ENCODE data around the gene OR2L8.
A peak's percentile ranks its signal among the peaks of the same experiment; 100 is the strongest.

Gene OR2L8, protein sequence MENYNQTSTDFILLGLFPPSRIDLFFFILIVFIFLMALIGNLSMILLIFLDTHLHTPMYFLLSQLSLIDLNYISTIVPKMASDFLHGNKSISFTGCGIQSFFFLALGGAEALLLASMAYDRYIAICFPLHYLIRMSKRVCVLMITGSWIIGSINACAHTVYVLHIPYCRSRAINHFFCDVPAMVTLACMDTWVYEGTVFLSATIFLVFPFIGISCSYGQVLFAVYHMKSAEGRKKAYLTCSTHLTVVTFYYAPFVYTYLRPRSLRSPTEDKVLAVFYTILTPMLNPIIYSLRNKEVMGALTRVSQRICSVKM

DNA sequence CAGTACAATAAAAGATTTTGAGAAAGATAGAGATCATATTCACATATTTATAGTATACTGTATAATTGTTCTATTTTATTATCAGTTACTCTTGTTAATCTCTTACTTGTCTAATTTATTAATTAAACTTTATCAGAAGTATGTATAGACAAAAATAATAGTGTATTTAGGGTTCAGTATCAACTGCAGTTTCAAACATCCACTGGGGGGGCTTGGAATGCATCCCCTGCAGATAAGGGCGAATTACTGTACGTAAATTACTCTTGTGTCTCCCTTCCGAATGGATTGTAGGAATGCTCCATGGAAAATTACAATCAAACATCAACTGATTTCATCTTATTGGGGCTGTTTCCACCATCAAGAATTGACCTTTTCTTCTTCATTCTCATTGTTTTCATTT is at the start of gene OR2L8:
Gene OR2L8 (plus strand): TSS at position 301 of the 400 bp plus-strand sequence. CDS start 0 bp downstream, at position 301.
- no peak for DNase-seq (ENCODE audit: low read depth in 2 of 2)

DNA sequence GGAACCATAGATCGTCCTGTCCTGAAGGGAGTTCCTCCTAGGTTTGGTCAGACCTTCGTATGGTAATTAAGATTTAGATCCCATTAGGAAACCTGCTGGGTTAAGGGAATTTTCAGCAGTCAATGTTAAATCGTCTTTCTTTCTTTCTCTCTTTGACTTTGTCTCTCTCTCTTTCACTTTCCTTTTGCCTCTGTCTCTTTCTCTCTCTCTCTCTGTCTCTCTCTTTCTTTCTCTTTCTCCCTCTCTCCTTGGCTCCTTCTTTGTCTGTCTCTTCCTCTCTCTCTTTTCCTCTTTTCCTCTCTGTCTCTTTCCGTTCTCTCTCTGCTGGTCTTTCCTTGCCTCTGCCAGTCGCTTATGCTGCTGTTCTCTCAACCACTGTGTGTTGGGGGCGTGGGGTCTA is 44.5 kb upstream of the OR2L8 start:
- no peak for DNase-seq (ENCODE audit: low read depth in 2 of 2)

DNA sequence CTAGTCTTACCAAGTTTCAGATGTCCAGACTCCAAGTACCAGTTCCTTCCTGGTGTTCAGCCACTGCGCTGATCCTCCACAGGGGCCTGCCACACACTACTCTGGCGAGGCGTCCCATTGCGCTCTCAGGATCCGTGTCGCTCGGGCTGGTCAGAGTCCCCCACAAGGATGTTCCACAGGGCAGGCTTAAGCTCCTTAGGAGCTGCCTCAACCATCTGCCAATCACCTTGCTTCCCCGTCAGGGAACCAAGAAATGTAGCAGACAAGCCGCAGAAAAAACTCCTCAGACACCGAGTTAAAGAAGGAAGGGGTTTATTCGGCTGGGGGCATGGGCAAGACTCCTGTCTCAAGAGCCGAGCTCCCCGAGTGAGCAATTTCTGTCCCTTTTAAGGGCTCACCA is 43.5 kb upstream of the OR2L8 start:
- DNase-seq (ENCODE audit: low read depth in 2 of 2) = no peak

DNA sequence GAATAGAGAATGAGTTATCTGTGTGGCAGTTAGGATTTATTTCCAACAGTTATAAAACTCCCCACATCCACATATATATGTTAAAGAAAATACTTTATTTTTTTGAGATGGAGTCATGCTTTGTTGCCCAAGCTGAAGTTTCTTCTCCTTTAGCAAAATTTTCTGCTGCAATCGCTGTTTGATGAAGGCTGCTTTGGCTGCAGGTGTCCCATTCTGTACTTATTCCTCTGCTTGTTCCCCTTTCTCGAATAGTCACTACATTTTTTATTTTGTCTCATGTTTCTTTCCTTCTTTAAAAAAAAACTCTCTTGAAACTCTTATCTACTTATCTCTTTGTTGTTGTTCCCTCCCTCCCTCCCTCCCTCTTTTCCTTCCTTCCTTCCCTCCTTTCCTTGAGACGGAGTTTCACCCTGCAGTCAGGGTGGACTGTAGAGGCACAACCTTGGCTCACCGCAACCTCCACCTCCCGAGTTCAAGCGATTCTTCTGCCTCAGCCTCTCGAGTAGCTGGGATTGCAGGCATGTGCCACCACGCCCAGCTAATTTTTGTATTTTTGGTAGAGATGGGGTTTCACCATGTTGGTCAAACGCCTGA is 42.7 kb upstream of the OR2L8 start:
- no peak for DNase-seq (ENCODE audit: low read depth in 2 of 2)

DNA sequence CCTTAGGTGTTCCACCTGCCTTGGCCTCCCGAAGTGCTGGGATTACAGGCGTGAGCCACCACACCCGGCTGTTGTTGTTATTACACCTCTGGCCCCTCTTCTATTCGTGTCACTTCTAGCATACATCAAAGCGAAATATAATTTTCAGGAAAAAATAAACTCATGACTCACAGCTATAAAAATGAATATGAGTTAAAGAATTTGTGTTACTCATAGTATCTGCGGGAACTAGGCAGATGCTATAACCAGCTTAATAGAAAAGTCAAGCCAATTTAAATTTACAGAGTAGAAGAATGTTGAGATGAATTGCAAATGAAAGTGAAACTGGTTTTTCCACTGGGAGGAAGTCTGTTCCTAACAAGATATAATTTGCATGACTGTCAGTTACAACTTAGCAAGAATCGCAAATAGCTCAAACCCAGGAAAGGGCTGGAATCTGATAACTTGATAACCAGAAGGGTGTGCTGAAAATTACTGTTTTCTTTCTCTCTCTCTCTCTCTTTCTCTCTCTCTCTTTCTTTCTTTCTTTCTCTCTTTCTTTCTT is 42.1 kb upstream of the OR2L8 start:
- no peak for DNase-seq (ENCODE audit: low read depth in 2 of 2)

DNA sequence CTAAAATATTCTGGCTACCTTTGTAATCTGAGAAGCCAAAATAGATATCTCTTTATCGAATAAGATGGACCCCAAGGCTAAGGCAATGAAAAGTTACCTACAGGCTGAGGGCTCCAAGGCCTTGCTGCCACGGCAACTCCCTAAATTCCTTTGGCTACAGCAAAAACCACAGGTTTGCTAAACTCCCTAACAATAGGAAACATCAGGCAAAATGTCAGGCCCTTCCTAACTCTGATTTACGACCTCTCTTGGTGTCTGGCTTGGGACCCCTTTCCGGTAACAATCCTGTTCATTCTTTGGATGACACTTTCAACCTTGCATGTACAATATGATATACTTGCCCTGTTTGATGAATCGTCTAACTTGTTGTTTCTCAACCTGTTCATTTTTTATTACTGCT is 39.9 kb upstream of the OR2L8 start:
- no peak for DNase-seq (ENCODE audit: low read depth in 2 of 2)

DNA sequence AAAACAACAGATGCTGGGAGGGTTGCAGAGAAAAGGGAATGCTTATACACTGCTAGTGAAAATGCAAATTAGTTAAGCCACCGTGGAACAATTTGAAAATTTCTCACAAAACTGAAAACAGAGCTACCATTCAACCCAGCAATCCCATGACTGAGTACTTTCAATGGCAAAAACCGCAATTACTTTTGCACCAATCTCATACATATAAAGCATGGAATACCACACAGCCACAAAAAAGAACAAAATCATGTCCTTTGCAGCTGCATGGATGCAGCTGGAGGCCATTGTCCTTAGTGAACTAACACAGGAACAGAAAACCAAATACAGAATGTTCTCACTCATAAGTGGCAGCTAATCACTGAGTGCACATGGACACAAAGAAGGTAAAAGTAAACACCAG is 34.9 kb upstream of the OR2L8 start:
- DNase-seq (ENCODE audit: low read depth in 2 of 2) = no peak

DNA sequence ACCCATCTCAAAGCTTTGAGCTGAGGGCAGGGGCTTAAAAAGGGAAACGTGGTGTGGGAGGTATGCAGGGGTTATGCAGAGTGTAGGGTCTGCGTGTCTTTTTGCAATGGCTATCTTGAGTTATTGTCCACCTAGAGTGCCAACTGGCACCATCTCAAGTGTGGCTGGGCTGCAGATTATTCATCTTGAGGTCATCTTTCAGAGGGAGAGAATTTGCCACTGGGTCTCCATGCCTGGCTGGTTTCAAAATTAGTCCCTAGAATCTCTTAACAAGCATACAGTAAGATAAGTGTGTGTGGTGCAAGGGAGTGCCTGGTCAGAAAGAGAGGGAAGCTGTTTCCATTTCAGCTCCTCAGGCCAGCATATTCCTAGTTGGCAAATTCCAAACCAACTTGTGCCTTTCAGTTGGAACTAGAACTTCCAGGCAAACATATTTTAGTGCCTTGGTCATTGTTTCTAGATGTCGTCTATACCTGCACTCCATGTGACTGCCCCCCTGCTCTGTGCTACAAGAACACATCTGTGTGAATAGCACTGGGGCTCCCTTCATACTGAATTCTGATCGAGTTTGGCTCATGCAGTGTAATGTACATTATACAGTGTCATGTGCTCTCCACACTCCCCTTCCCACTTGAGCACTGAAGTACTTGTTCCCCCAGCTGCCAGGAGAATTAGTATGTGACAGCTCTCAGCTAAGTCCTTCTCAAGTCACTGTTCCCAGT is 33.6 kb upstream of the OR2L8 start:
- no peak for DNase-seq (ENCODE audit: low read depth in 2 of 2)

DNA sequence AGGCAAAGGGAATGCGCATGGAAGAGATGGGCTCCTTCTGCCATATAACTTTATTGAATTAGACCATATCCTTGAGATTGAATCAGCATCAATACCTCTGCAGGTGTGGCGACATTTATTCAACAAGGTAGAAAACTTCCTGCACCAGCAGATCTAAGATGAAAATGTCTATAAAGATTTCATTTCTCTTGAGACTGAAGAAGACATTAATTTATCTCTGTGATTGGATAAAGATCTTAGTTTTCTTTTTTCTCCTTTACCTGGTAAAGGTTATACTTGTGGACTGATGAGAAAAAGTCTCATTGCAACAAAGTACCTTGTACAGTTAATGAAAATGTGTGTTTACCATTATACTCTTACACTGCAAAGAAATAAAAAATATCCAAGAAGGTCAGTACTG is 28.7 kb upstream of the OR2L8 start, which contains the start of gene OR2T8:
Gene OR2T8 (plus strand): TSS at position 301 of the 400 bp plus-strand sequence. CDS start 766 bp downstream, outside the sequence.
- no peak for DNase-seq (ENCODE audit: low read depth in 2 of 2)

DNA sequence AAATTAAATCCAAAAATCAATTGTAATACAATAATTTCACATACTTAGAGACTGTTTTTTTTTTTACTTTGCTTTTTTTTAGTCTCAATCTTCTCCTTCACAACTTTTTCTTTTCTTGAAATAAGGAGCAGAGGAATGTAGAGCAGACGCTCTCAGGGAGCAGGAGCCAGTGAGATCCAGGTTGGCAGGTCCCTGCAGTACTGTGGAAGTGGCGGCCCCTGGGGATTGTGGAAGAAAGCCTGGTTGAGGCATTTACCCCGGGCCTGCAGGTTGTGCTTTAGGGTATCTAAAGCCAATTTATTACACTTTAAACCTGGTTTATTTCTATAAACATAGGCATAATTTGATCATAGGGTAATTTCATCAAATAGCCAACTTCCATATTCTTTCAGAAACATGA is 24.7 kb upstream of the OR2L8 start:
- no peak for DNase-seq (ENCODE audit: low read depth in 2 of 2)

DNA sequence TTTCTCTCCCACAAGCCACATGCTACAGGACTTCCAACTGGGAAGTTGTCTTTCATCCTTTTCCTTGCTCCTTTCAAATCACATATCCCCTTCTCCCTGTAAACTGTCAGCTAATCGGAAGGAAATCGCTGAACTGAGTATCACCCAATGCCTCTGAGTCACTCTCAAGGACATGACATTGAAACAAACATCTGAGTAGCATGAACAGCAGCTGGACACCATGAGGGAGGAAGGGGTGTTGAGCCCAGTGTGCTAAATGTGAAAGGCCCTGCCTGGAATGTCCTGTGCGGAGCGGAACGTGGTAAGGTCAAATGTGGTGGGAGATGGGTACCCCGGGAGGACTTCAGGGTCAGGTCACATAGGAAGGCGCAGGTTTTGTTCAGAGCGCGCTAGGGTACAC is 23.8 kb upstream of the OR2L8 start, which contains the start of gene OR2AJ1:
Gene OR2AJ1 (plus strand): TSS at position 22 of the 400 bp plus-strand sequence. CDS start 8,880 bp downstream, outside the sequence.
- DNase-seq (ENCODE audit: low read depth in 2 of 2) = no peak

DNA sequence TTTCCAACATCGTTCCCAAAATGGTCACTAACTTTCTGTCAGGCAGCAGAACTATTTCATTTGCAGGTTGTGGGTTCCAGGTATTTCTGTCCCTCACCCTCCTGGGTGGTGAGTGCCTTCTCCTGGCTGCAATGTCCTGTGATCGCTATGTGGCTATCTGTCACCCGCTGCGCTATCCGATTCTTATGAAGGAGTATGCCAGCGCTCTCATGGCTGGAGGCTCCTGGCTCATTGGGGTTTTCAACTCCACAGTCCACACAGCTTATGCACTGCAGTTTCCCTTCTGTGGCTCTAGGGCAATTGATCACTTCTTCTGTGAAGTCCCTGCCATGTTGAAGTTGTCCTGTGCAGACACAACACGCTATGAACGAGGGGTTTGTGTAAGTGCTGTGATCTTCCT is 14.7 kb upstream of the OR2L8 start:
- no peak for DNase-seq (ENCODE audit: low read depth in 2 of 2)

DNA sequence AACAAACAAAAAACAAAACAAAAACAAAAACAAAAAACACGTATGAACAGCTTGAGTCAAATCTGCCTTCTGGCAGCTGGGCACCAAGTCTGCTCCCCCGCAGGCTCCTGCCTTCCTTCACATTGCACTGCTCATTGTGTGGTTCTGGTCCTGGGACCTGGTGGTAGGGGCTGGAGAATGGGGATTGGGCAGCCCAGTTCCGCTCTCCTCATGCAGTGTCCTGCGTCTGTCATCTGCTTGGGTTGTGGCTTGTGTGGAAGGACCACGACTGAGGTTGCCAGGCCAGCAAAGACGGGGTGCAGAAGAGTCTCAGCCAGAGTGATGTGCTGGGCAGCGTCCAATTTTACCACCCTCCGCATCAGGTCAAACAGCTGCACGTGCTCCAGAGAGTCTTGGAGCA is 12.9 kb upstream of the OR2L8 start:
- DNase-seq (ENCODE audit: low read depth in 2 of 2) = no peak

DNA sequence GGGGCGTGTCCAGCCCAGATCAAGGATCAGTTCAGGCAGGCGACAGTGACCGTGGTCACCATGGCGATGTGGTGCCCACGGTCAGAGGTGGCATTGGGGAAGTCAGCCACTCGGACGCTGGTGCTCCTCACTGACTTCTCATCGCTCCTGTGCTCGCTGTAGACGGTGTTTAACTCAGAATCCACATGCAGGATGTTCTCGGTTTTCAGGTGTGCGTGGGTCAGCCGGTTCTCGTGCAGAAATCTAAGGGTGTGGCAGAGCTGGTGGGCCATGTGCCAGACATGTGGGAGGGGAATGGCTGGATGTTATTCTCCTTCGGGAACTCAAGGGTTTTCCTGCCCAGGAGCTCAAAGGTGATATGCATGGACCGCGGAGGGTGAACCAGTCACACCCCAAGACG is 12.2 kb upstream of the OR2L8 start:
- no peak for DNase-seq (ENCODE audit: low read depth in 2 of 2)

DNA sequence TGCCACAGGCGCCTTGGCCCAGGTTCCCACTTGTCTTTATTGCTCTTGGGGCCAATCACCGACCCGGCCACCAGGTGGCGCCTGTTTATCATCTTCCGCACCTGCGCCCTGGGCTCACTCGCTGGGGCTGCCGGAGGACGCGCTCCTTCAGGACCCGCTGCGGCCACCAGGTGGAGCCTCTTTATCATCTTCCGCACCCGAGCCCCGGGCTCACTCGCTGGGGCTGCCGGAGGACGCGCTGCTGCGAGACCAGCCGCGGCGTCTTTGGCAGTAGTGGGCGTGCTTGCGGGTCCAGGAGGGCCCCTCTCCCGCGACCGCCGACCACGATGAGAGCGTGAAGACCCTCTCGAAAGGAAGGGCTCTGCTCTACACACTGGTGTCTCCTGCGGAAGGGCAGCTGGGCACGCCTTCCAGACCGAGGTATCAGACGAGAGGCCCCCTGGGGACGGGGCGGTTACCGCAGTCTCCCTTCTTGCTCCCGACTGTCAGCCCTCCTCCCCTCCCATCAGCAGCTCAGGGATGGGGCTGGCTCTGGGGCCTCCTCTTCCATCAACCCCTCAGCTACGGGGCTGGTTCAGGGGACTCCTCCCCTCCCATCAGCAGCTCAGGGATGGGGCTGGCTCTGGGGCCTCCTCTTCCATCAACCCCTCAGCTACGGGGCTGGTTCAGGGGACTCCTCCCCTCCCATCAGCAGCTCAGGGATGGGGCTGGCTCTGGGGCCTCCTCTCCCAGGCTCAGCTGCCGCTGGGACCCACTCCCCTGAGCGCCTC is 11.5 kb upstream of the OR2L8 start:
- peak; percentile 49 to 96 for DNase-seq (ENCODE audit: low read depth in 2 of 2)

DNA sequence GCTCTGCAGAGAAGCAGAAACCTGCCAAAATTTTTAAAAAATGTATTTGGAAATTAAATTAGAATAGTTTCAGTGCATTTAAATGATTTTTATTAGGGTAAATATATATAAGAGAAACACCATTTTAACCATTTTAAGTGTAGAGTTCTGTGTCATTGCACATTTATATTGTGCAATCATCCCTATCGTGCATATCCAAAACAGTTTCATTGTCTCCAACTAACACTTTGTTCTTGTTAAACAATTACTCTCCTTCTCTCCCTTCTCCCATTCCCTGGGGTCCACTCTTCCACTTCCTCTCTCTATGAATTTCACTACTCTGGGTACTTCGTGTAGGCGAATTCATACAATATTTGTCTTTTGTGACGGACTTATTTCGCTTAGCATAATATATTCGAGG is 6.0 kb upstream of the OR2L8 start:
- no peak for DNase-seq (ENCODE audit: low read depth in 2 of 2)

DNA sequence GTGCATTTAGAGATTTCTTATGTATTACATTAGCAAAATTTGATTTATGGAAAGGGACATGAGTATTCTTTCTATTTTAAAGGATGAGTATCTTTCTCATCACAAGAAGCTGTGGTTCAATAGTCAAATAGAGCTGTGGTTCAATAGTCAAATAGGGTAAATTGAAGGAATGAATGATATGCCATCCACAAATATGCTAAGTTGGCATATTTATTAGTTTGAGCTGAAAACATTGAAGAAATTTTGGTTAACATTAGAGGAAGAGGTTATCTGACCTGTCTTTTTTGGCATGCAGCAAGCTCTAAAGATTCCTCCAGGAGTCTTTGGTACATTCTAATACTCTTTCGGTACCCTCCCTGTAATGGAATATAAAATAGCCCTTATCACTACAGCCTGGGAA is 4.8 kb downstream of the OR2L8 start:
- no peak for DNase-seq (ENCODE audit: low read depth in 2 of 2)

DNA sequence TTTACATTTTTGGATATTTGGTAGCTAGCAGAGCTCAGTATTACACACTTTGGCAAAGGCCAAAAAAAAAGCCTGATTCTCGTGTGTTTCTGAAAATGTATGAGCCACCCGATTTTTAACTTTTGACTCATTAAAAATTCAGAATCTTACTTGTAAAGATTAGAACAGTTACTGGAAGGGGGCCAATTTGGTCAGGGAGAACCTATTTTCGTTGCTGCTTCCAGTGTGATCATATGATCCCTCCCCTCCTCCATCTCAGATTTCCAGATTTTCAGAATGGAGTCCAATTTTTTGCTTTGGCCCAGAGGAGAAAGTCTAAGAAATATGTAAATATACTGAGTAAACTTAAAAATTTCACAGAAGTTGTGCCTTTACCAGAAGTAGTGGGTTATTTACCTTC is 13.1 kb downstream of the OR2L8 start:
- DNase-seq (ENCODE audit: low read depth in 2 of 2) = no peak

DNA sequence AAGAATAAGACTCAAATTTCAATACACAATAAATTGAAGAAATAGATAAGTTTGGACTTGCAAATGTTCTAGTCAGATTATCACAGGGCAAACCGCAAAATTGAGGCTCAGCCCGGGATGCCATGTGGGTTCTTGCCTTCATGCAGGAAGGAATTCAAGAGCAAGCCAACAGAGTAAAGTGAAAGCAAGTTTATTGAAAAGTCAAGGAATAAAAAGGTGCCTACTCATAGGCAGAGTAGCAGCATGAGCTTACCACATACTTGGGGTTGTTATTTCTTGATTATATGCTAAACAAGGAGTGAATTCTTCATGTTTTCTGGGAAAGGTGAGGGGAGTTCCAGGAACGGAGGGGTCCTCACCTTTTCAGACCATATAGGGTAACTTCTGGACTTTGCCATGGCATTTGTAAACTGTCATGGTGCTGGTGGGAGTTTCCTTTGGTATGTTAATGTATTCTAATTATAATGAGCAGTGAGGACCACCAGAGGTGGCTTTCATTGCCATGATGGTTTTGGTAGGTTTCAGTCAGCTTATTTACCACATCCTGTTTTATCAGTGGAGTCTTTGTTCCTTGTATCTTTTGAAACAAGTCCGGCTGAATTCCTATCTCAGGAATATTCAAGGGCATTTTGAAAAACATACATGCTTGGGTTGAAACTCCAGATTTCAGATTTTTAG is 14.4 kb downstream of the OR2L8 start:
- no peak for DNase-seq (ENCODE audit: low read depth in 2 of 2)

DNA sequence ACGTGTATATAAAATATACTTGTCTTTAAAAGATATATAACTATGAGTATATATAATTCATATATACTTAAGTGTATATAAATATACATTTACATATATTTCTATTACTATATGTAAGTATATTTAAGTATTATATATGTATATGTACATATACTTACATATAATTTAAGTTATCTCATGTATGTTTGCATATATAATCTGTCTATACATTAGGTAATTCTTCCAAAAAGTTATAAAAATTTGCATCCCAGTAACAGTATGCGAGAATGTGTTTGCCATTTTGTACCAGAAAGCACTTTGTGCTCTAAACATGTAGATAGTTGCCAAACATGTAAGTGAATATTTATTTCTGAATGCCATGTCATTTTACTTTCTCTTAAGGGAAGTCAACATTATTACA is 16.3 kb downstream of the OR2L8 start, which contains the start of gene OR2AK2:
Gene OR2AK2 (plus strand): TSS at position 301 of the 400 bp plus-strand sequence. CDS start 144 bp downstream, outside the sequence.
- DNase-seq (ENCODE audit: low read depth in 2 of 2) = no peak
